ENCODE results near the gene GNAT1.

GNAT1 gene

DNA sequence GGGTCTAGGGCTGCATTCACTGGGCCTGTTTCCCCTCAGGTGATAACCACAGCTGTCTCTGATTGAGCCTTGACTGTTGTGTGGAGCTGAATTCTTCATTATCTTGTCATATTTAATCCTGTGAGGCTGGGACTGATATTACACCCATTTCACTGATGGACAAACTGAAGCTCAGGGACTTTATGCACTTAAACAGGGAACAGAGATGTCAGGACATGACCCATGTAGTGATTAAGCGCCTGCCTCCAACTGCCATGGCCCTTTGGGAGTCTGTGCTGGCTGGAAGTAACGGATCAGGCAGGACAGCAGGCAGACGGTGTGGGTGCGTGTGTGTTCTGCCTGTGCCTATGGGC lies 52.1 kb downstream of the GNAT1 start:
- no peak for TF ChIP-seq TAF1 (IDR thresholded peaks at IDR 0.05; ENCODE audit: borderline replicate concordance, insufficient read depth, low read length)
- TF ChIP-seq POLR2AphosphoS5 (IDR thresholded peaks at IDR 0.05; ENCODE audit: low read depth, low read length) = no peak
- TF ChIP-seq, protein P1, sequence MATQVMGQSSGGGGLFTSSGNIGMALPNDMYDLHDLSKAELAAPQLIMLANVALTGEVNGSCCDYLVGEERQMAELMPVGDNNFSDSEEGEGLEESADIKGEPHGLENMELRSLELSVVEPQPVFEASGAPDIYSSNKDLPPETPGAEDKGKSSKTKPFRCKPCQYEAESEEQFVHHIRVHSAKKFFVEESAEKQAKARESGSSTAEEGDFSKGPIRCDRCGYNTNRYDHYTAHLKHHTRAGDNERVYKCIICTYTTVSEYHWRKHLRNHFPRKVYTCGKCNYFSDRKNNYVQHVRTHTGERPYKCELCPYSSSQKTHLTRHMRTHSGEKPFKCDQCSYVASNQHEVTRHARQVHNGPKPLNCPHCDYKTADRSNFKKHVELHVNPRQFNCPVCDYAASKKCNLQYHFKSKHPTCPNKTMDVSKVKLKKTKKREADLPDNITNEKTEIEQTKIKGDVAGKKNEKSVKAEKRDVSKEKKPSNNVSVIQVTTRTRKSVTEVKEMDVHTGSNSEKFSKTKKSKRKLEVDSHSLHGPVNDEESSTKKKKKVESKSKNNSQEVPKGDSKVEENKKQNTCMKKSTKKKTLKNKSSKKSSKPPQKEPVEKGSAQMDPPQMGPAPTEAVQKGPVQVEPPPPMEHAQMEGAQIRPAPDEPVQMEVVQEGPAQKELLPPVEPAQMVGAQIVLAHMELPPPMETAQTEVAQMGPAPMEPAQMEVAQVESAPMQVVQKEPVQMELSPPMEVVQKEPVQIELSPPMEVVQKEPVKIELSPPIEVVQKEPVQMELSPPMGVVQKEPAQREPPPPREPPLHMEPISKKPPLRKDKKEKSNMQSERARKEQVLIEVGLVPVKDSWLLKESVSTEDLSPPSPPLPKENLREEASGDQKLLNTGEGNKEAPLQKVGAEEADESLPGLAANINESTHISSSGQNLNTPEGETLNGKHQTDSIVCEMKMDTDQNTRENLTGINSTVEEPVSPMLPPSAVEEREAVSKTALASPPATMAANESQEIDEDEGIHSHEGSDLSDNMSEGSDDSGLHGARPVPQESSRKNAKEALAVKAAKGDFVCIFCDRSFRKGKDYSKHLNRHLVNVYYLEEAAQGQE (IDR thresholded peaks at IDR 0.05; ENCODE audit: insufficient read depth in 1 of 2, low read depth in 2 of 2, low read length in 2 of 2) = no peak
- no peak for TF ChIP-seq SIN3A (IDR thresholded peaks at IDR 0.05; ENCODE audit: borderline replicate concordance, insufficient read depth, low read length)
- TF ChIP-seq FOXP2 (optimal IDR thresholded peaks at IDR 0.05; ENCODE audit: borderline replicate concordance, extremely low read depth, extremely low read length, insufficient read depth) = no peak

DNA sequence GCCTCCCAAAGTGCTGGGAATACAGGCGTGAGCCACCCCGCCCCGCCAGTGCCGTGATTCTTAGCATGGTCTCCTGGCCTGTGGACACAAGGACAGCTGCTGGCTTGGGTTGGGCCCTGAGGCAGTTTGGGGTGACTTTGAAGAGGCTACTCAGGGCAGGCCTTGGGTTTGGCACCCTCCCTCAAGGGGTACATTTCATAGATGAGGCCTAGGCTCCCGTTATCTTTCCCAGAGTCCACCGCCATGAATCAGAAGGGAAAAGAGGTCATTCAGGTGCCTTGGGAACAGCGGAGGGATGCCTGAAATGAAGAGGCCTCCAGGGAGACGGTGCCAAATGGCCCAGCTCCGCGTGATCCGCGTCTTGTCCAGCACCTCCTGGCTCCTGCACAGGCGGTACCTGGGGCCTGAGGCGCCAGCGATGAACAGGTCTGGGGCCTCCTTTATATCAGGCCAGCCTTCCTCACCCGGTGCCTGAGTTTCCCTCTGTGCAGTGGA lies 53.9 kb downstream of the GNAT1 start:
- TF ChIP-seq POLR2AphosphoS5 (IDR thresholded peaks at IDR 0.05; ENCODE audit: low read depth, low read length) (no peak), SIN3A (IDR thresholded peaks at IDR 0.05; ENCODE audit: borderline replicate concordance, insufficient read depth, low read length) (no peak), FOXP2 (optimal IDR thresholded peaks at IDR 0.05; ENCODE audit: borderline replicate concordance, extremely low read depth, extremely low read length, insufficient read depth) (no peak), TAF1 (IDR thresholded peaks at IDR 0.05; ENCODE audit: borderline replicate concordance, insufficient read depth, low read length) (no peak)
- TF ChIP-seq, protein P1 (IDR thresholded peaks at IDR 0.05; ENCODE audit: insufficient read depth in 1 of 2, low read depth in 2 of 2, low read length in 2 of 2) = no peak

DNA sequence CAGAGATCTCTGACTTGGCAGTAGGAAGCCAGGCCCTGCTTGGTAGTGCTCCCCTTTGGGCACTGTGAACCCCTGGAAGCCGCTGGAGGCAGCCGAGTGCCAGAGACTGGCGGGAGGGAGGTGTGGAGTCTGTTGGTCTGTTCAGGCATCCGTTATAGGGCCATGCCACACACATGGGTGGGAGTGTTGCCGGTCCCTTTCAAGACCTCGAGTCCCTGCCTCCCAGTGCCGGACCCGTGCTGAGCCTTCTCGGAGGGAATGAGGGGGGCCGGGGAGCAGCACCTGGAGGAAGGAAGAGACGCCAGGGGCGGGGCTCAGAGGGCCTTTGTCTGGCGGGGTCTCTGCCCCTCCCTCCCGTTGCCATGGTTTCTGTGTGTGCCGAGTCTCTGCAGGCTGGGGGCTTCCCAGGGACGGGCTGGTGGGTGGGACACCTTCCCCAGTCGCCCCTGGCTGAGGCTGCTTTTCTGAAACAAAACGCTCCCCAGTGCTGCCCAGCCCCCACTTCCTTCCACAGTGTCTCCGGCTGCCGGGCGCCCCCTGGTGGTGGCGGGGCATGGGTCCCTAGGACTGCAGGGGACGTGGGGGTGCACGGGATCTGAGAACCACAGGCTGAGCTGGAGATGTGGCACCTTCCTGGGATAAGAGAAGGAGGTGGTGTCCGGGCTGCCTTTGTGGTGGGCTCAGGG lies 54.6 kb downstream of the GNAT1 start:
- 0 out of 2 replicates have a peak, but pooled peaks have one; percentile 26 for TF ChIP-seq SIN3A (IDR thresholded peaks at IDR 0.05; ENCODE audit: borderline replicate concordance, insufficient read depth, low read length)
- no peak for TF ChIP-seq POLR2AphosphoS5 (IDR thresholded peaks at IDR 0.05; ENCODE audit: low read depth, low read length)
- no peak for TF ChIP-seq FOXP2 (optimal IDR thresholded peaks at IDR 0.05; ENCODE audit: borderline replicate concordance, extremely low read depth, extremely low read length, insufficient read depth)
- TF ChIP-seq, protein P1 (IDR thresholded peaks at IDR 0.05; ENCODE audit: insufficient read depth in 1 of 2, low read depth in 2 of 2, low read length in 2 of 2) = 0 out of 4 replicates have a peak, but pooled peaks of 1 of the 2 experiments have one; percentile 15
- no peak for TF ChIP-seq TAF1 (IDR thresholded peaks at IDR 0.05; ENCODE audit: borderline replicate concordance, insufficient read depth, low read length)

DNA sequence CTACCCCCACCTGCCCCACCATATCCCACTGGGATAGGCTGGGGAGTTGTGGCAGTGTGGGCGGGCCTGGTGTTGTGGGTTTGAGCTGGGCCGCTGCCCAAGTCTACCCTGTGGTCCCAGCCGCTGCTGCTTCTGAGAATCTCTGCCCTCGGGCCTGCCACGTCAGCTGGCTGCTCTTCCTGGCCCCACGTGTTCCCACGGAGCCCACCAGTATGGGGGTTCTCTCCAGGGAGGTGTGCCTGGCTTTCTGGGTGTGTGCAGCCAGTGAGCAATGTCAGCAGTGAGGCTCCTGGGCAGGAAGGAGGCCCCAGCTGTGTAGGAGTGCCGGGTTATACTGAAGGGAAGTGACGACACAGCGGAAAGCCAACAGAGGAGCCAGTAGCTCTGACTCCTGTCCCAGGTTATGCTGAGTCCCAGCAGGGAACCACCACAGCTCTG lies 55.1 kb downstream of the GNAT1 start:
- TF ChIP-seq SIN3A (IDR thresholded peaks at IDR 0.05; ENCODE audit: borderline replicate concordance, insufficient read depth, low read length) = 0 out of 2 replicates have a peak, but pooled peaks have one; percentile 58
- TF ChIP-seq, protein P1 (IDR thresholded peaks at IDR 0.05; ENCODE audit: insufficient read depth in 1 of 2, low read depth in 2 of 2, low read length in 2 of 2) = no peak
